ENCODE data around the gene R3HDML. TPM values are rescaled to one million over a fixed set of nuclear protein-coding genes. Genes with fewer than 3 reads are reported as not detected.

The R3HDML gene
- total RNA-seq, 1 donor from 2014 or later, result not detected

DNA sequence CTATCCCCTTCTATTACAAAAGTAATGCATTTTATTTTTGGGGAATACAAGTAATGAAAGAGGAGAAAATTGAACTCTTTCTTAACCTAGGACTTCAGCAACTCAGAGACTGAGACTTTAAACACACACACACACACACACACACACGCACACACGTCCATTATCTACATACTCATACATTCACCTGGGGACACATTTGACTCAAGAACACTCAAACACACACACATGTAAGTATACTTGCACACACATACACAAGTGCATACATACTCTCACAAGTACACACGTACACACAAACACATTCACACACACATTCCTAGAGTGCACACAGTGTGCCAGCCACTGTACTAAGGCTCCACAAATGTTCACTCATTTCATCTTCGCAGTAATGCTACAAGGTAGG lies 2.1 kb upstream of the R3HDML start:
- Histone ChIP-seq H3K27me3 (ENCODE audit: control insufficient read depth, insufficient read depth, low read length) (peaks cover 1% of the 10 kb centered on the region), H3K4me3 (ENCODE audit: low read depth, low read length) (no peak overlapping the region), H3K36me3 (ENCODE audit: control insufficient read depth, insufficient read depth, low read length) (no peaks in the 10 kb centered on the region)
- TF ChIP-seq, protein P1, sequence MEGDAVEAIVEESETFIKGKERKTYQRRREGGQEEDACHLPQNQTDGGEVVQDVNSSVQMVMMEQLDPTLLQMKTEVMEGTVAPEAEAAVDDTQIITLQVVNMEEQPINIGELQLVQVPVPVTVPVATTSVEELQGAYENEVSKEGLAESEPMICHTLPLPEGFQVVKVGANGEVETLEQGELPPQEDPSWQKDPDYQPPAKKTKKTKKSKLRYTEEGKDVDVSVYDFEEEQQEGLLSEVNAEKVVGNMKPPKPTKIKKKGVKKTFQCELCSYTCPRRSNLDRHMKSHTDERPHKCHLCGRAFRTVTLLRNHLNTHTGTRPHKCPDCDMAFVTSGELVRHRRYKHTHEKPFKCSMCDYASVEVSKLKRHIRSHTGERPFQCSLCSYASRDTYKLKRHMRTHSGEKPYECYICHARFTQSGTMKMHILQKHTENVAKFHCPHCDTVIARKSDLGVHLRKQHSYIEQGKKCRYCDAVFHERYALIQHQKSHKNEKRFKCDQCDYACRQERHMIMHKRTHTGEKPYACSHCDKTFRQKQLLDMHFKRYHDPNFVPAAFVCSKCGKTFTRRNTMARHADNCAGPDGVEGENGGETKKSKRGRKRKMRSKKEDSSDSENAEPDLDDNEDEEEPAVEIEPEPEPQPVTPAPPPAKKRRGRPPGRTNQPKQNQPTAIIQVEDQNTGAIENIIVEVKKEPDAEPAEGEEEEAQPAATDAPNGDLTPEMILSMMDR (IDR thresholded peaks at IDR 0.05; ENCODE audit: insufficient read depth, low read length, severe bottlenecking), result no peak
- FAIRE-seq (no peak), DNase-seq (ENCODE audit: low read depth) (no peak)

DNA sequence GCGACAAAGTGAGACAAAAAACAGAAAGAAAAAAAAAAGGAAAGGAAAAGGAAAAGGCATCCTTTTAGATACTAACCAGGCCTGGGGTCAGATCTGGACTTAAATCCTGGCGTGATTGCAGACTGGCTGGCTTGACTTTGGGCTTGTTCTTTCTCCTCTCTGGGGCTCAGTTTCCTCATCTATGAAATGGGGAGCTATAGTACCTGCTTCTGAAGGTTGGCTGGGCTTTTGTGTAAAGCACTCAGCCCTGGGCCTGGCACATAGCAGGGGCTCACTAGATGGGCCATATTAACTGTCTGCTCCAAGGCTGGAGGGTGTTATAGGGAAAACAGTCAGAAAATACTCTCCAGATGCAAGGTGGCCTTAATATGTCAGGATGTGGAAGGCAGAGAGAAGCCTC lies 1.2 kb upstream of the R3HDML start:
- TF ChIP-seq, protein P1 (IDR thresholded peaks at IDR 0.05; ENCODE audit: insufficient read depth, low read length, severe bottlenecking), result no peak
- Histone ChIP-seq H3K36me3 (ENCODE audit: control insufficient read depth, insufficient read depth, low read length) (no peaks in the 10 kb centered on the region), H3K27me3 (ENCODE audit: control insufficient read depth, insufficient read depth, low read length) (peaks cover 1% of the 10 kb centered on the region), H3K4me3 (ENCODE audit: low read depth, low read length) (no peak overlapping the region)
- FAIRE-seq, result no peak
- DNase-seq (ENCODE audit: low read depth), result no peak

- peaks cover 1% of the 10 kb centered on the region for H3K27me3 ChIP-seq (ENCODE audit: control insufficient read depth, insufficient read depth, low read length)
- no peaks in the 10 kb centered on the region for H3K36me3 ChIP-seq (ENCODE audit: control insufficient read depth, insufficient read depth, low read length)
- FAIRE-seq, result no peak
- no peak for DNase-seq (ENCODE audit: low read depth)
- H3K4me3 ChIP-seq (ENCODE audit: low read depth, low read length), result no peak overlapping the region
- TF ChIP-seq, protein P1 (IDR thresholded peaks at IDR 0.05; ENCODE audit: insufficient read depth, low read length, severe bottlenecking), result no peak
Measured at GRCh38 chr20:44336086-44336485, 757 bp upstream of the R3HDML start.

DNA sequence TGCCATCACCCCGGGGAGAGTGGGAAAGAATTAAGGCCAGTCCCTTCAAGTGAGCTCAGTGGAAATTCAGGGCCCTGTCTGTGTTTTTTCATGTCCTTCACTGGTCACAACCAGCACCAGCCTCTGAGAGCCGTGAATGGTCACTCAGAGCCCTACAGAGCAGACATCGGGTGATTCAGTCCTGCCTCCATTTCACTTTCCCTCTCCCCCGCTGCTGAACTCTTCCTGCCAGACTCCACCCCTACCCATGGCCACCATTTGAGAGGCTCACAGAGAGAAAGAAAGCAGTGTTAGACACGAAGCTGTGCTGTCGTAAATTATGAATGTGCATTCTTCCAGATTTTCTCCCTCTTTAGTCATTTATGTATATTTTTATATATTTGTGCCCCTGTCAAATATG lies 5.4 kb downstream of the R3HDML start:
- no peaks in the 10 kb centered on the region for H3K36me3 ChIP-seq (ENCODE audit: control insufficient read depth, insufficient read depth, low read length)
- no peak for DNase-seq (ENCODE audit: low read depth)
- H3K4me3 ChIP-seq (ENCODE audit: low read depth, low read length), result no peak overlapping the region
- TF ChIP-seq, protein P1 (IDR thresholded peaks at IDR 0.05; ENCODE audit: insufficient read depth, low read length, severe bottlenecking), result no peak
- FAIRE-seq, result no peak
- no peaks in the 10 kb centered on the region for H3K27me3 ChIP-seq (ENCODE audit: control insufficient read depth, insufficient read depth, low read length)

DNA sequence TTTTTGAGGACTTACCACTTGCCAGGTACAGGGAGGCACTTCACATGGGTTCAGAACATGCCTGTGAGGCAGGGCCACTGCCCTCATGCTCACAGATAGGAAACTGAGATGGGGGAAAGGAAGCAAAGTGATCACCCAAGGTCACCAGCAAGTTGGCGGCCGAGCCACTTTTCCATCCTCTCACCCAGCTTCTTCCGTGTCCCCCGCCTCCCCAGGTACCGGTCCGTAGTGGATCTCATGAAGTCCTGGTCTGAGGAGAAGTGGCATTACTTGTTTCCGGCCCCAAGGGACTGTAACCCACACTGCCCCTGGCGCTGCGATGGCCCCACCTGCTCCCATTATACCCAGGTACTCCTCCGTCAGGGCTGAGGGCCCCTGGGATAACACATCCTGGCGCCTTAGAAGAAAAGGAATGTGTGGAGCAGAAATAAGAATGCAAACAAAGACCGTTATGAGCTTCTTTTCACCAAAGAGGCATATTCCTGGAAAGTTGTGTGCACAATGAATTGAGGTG lies 6.4 kb downstream of the R3HDML start:
- Histone ChIP-seq H3K4me3 (ENCODE audit: low read depth, low read length) (no peak overlapping the region), H3K27me3 (ENCODE audit: control insufficient read depth, insufficient read depth, low read length) (no peaks in the 10 kb centered on the region), H3K36me3 (ENCODE audit: control insufficient read depth, insufficient read depth, low read length) (no peaks in the 10 kb centered on the region)
- DNase-seq (ENCODE audit: low read depth) (no peak), FAIRE-seq (no peak)
- TF ChIP-seq, protein P1 (IDR thresholded peaks at IDR 0.05; ENCODE audit: insufficient read depth, low read length, severe bottlenecking), result no peak

- TF ChIP-seq, protein P1 (IDR thresholded peaks at IDR 0.05; ENCODE audit: insufficient read depth, low read length, severe bottlenecking), result no peak
- Histone ChIP-seq H3K4me3 (ENCODE audit: low read depth, low read length) (no peak overlapping the region), H3K27me3 (ENCODE audit: control insufficient read depth, insufficient read depth, low read length) (no peaks in the 10 kb centered on the region), H3K36me3 (ENCODE audit: control insufficient read depth, insufficient read depth, low read length) (no peaks in the 10 kb centered on the region)
- DNase-seq (ENCODE audit: low read depth) (no peak), FAIRE-seq (no peak)
Measured at GRCh38 chr20:44344723-44345122, 7.9 kb downstream of the R3HDML start.

All from bronchial epithelial cell (primary cell).